ENCODE measurements around the gene OR52L1. TPM values are rescaled to one million over a fixed set of nuclear protein-coding genes. Genes with fewer than 3 reads are reported as not detected.

The OR52L1 gene
- total RNA-seq, 1 donor from 2014 or later = not detected

DNA sequence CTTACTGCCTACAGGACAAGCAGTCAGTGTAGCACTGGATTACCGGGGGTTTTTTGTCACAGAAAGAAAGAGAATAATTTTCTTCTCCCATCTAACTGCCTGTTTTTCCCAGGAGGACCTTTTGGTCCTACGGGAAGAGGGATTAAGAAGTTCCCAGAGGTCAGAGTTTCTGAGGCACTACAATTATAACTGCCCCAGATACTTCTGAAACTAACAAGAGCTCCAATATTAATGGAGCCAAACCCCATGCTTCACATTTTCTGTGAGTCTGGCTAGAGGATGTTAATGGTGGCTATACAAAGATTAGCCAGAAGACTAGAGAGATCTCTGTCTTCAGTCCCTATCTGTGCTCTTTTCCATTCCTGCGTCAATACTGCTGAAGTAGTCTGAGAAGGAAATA is 44.8 kb downstream of the OR52L1 start, which contains the start of gene OR56A3:
Gene OR56A3, plus strand, starts transcription at position 301 of the 400 bp plus-strand sequence. CDS start 5,096 bp downstream, outside the sequence.
- DNase-seq (ENCODE audit: extremely low read depth, low read depth, low spot score) = no peak

- no peak for DNase-seq (ENCODE audit: extremely low read depth, low read depth, low spot score)
Observed at GRCh38 chr11:5940748-5941147, 46.0 kb downstream of the OR52L1 start.

DNA sequence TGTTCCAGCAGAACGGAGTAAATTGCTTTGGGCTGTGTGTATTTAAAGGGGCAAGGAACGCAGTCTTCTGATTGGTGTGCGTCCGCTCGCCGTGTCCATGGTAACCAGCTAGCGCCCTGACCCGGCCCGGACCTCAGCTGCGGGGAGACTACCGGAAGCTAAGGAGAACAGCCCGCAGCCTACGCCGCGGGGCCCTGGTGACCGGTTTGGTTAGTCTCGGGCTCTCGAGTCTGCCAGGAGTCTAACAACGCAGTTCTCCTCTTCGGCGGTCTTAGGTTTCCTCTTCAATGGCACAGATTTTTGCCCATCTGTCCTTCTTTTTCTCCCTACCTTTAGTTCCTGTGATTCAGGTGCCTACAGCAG is 48.2 kb downstream of the OR52L1 start:
- DNase-seq (ENCODE audit: extremely low read depth, low read depth, low spot score) = no peak

- DNase-seq (ENCODE audit: extremely low read depth, low read depth, low spot score) = no peak
Observed at GRCh38 chr11:5937868-5938602, 48.8 kb downstream of the OR52L1 start.

Other genes with a start within 250 kb of the OR52L1 start
- not detected in 2 replicates for gene OR52N4, start 232.7 kb downstream of the OR52L1 start, total RNA-seq
- gene OR52N5, start 203.6 kb downstream of the OR52L1 start, total RNA-seq = not detected in 2 replicates
- gene OR52N1, start 195.7 kb downstream of the OR52L1 start, total RNA-seq = not detected in 2 replicates
- not detected in 2 replicates for gene OR52N2, start 178.1 kb downstream of the OR52L1 start, total RNA-seq
- gene OR52E6, start 145.1 kb downstream of the OR52L1 start, total RNA-seq = not detected in 2 replicates
- gene OR52E8, start 129.3 kb downstream of the OR52L1 start, total RNA-seq = not detected in 2 replicates
- gene OR52E4, start 106.4 kb downstream of the OR52L1 start, total RNA-seq = not detected in 2 replicates
- not detected in 2 replicates for gene OR52E5, start 93.8 kb downstream of the OR52L1 start, total RNA-seq
- gene OR56A3, start 44.7 kb downstream of the OR52L1 start, total RNA-seq = not detected in 2 replicates
- gene OR56A5, start 18.5 kb downstream of the OR52L1 start, total RNA-seq = not detected in 2 replicates
- gene OR56A4, start 20.0 kb upstream of the OR52L1 start, total RNA-seq = not detected in 2 replicates
- under 0.01 TPM in 1 of 2 replicates, not detected in the other for gene OR56A1, start 43.8 kb upstream of the OR52L1 start, total RNA-seq
- not detected in 2 replicates for gene OR56B4, start 120.7 kb upstream of the OR52L1 start, total RNA-seq
- gene OR52B2, start 183.3 kb upstream of the OR52L1 start, total RNA-seq = not detected in 2 replicates
- gene OR52W1, start 212.2 kb upstream of the OR52L1 start, total RNA-seq = not detected in 2 replicates
- not detected in 2 replicates for gene C11orf42, start 218.6 kb upstream of the OR52L1 start, total RNA-seq
- gene FHIP1B, start 247.7 kb upstream of the OR52L1 start, total RNA-seq = 16.1 and 22.9 TPM in 2 replicates